ENCODE measurements around the gene FXR1. TPM values are rescaled to one million over a fixed set of nuclear protein-coding genes. Genes with fewer than 3 reads are reported as not detected.
"Not testable (repeated sequence)": the region's sequence is repeated elsewhere in the genome, so short reads cannot be mapped to it uniquely, and the experiment has no call there.

The FXR1 gene
- total RNA-seq, 1 experiment from 2014 or later = 151 TPM

GRCh38 chr3:180974286-180974685, 61.8 kb downstream of the FXR1 start:
- H3K4me3 ChIP-seq (ENCODE audit: insufficient read depth, low read depth, low read length) = no peak overlapping the region
- no peaks in the 10 kb centered on the region for H3K27me3 ChIP-seq (ENCODE audit: control insufficient read depth, insufficient read depth, low read length)
- H3K36me3 ChIP-seq (replicated peaks; ENCODE audit: control insufficient read depth, insufficient read depth, low read length) = peaks cover 13% of the 10 kb centered on the region
- DNase-seq = no peak

GRCh38 chr3:180977498-180977897, 65.0 kb downstream of the FXR1 start:
- Histone ChIP-seq H3K4me3 (ENCODE audit: insufficient read depth, low read depth, low read length) (no peak overlapping the region), H3K36me3 (replicated peaks; ENCODE audit: control insufficient read depth, insufficient read depth, low read length) (peaks cover 5% of the 10 kb centered on the region)
- no peak for DNase-seq

GRCh38 chr3:180979961-180980360, 67.5 kb downstream of the FXR1 start:
- Histone ChIP-seq H3K27me3 (ENCODE audit: control insufficient read depth, insufficient read depth, low read length) (no peaks in the 10 kb centered on the region), H3K36me3 (replicated peaks; ENCODE audit: control insufficient read depth, insufficient read depth, low read length) (peaks cover 3% of the 10 kb centered on the region), H3K4me3 (ENCODE audit: insufficient read depth, low read depth, low read length) (no peak overlapping the region)
- no peak for DNase-seq

More at GRCh38 chr3:180977498-180977897, 65.0 kb downstream of the FXR1 start:
- no peaks in the 10 kb centered on the region for H3K27me3 ChIP-seq (ENCODE audit: control insufficient read depth, insufficient read depth, low read length)

- no peak for DNase-seq
- Histone ChIP-seq H3K27me3 (ENCODE audit: control insufficient read depth, insufficient read depth, low read length) (no peaks in the 10 kb centered on the region), H3K4me3 (ENCODE audit: insufficient read depth, low read depth, low read length) (no peak overlapping the region), H3K36me3 (replicated peaks; ENCODE audit: control insufficient read depth, insufficient read depth, low read length) (peaks cover 3% of the 10 kb centered on the region)
Measured at GRCh38 chr3:180980611-180981010, 68.1 kb downstream of the FXR1 start.

GRCh38 chr3:180981912-180982311, 69.4 kb downstream of the FXR1 start:
- Histone ChIP-seq H3K27me3 (ENCODE audit: control insufficient read depth, insufficient read depth, low read length) (no peaks in the 10 kb centered on the region), H3K4me3 (ENCODE audit: insufficient read depth, low read depth, low read length) (no peak overlapping the region), H3K36me3 (replicated peaks; ENCODE audit: control insufficient read depth, insufficient read depth, low read length) (peaks cover 1% of the 10 kb centered on the region)
- no peak for DNase-seq

- H3K27me3 ChIP-seq (ENCODE audit: control insufficient read depth, insufficient read depth, low read length) = no peaks in the 10 kb centered on the region
- peaks cover 2% of the 10 kb centered on the region for H3K36me3 ChIP-seq (replicated peaks; ENCODE audit: control insufficient read depth, insufficient read depth, low read length)
- no peak for DNase-seq
- H3K4me3 ChIP-seq (ENCODE audit: insufficient read depth, low read depth, low read length) = no peak overlapping the region
Measured at GRCh38 chr3:180983136-180983535, 70.7 kb downstream of the FXR1 start.

GRCh38 chr3:180986366-180986765, 73.9 kb downstream of the FXR1 start:
- DNase-seq; H3K4me3 ChIP-seq (ENCODE audit: insufficient read depth, low read depth, low read length); H3K36me3 ChIP-seq (replicated peaks; ENCODE audit: control insufficient read depth, insufficient read depth, low read length); H3K27me3 ChIP-seq (ENCODE audit: control insufficient read depth, insufficient read depth, low read length): not testable (repeated sequence)

GRCh38 chr3:180987344-180987743, 74.9 kb downstream of the FXR1 start:
- DNase-seq = no peak
- Histone ChIP-seq H3K27me3 (ENCODE audit: control insufficient read depth, insufficient read depth, low read length) (no peaks in the 10 kb centered on the region), H3K4me3 (ENCODE audit: insufficient read depth, low read depth, low read length) (no peak overlapping the region), H3K36me3 (replicated peaks; ENCODE audit: control insufficient read depth, insufficient read depth, low read length) (peaks cover 1% of the 10 kb centered on the region)

GRCh38 chr3:180989291-180990163, 77.1 kb downstream of the FXR1 start, which contains the start of gene DNAJC19:
Gene DNAJC19 (minus strand): TSS chr3:180989736. CDS start chr3:180989602, 134 bp downstream.
- no peaks in the 10 kb centered on the region for H3K27me3 ChIP-seq (ENCODE audit: control insufficient read depth, insufficient read depth, low read length)
- peak within 1 kb of the TSS; percentile 78 for H3K4me3 ChIP-seq (ENCODE audit: insufficient read depth, low read depth, low read length)
- peaks cover 1% of the 10 kb centered on the region for H3K36me3 ChIP-seq (replicated peaks; ENCODE audit: control insufficient read depth, insufficient read depth, low read length)
- DNase-seq = peak; percentile 80

- Histone ChIP-seq H3K4me3 (ENCODE audit: insufficient read depth, low read depth, low read length) (no peak overlapping the region), H3K27me3 (ENCODE audit: control insufficient read depth, insufficient read depth, low read length) (no peaks in the 10 kb centered on the region), H3K36me3 (replicated peaks; ENCODE audit: control insufficient read depth, insufficient read depth, low read length) (peaks cover 1% of the 10 kb centered on the region)
- no peak for DNase-seq
Measured at GRCh38 chr3:180990505-180990904, 78.0 kb downstream of the FXR1 start.

- Histone ChIP-seq H3K4me3 (ENCODE audit: insufficient read depth, low read depth, low read length) (no peak overlapping the region), H3K36me3 (replicated peaks; ENCODE audit: control insufficient read depth, insufficient read depth, low read length) (no peaks in the 10 kb centered on the region), H3K27me3 (ENCODE audit: control insufficient read depth, insufficient read depth, low read length) (no peaks in the 10 kb centered on the region)
- DNase-seq = no peak
Measured at GRCh38 chr3:180996415-180996932, 84.0 kb downstream of the FXR1 start.

GRCh38 chr3:181002331-181002730, 89.9 kb downstream of the FXR1 start:
- not testable (repeated sequence) for H3K36me3 ChIP-seq (replicated peaks; ENCODE audit: control insufficient read depth, insufficient read depth, low read length); H3K27me3 ChIP-seq (ENCODE audit: control insufficient read depth, insufficient read depth, low read length); DNase-seq; H3K4me3 ChIP-seq (ENCODE audit: insufficient read depth, low read depth, low read length)

- DNase-seq; H3K36me3 ChIP-seq (replicated peaks; ENCODE audit: control insufficient read depth, insufficient read depth, low read length): not testable (repeated sequence)
Measured at GRCh38 chr3:181003469-181003868, 91.0 kb downstream of the FXR1 start.

GRCh38 chr3:181006541-181006940, 94.1 kb downstream of the FXR1 start:
- no peak overlapping the region for H3K4me3 ChIP-seq (ENCODE audit: insufficient read depth, low read depth, low read length)
- no peak for DNase-seq
- H3K27me3 ChIP-seq (ENCODE audit: control insufficient read depth, insufficient read depth, low read length) = no peaks in the 10 kb centered on the region
- no peaks in the 10 kb centered on the region for H3K36me3 ChIP-seq (replicated peaks; ENCODE audit: control insufficient read depth, insufficient read depth, low read length)

More at GRCh38 chr3:181003469-181003868, 91.0 kb downstream of the FXR1 start:
- not testable (repeated sequence) for H3K4me3 ChIP-seq (ENCODE audit: insufficient read depth, low read depth, low read length); H3K27me3 ChIP-seq (ENCODE audit: control insufficient read depth, insufficient read depth, low read length)

GRCh38 chr3:181007262-181007661, 94.8 kb downstream of the FXR1 start:
- Histone ChIP-seq H3K27me3 (ENCODE audit: control insufficient read depth, insufficient read depth, low read length) (no peaks in the 10 kb centered on the region), H3K36me3 (replicated peaks; ENCODE audit: control insufficient read depth, insufficient read depth, low read length) (no peaks in the 10 kb centered on the region), H3K4me3 (ENCODE audit: insufficient read depth, low read depth, low read length) (no peak overlapping the region)
- no peak for DNase-seq

Measured in H7 (cell line).